NCI-H82 (cell line): ENCODE data around the gene COMP.
A peak's percentile ranks its signal among the peaks of the same experiment; 100 is the strongest.
"Not testable (repeated sequence)": the region's sequence is repeated elsewhere in the genome, so short reads cannot be mapped to it uniquely, and the experiment has no call there.

Experiments
- DNase-seq: peaks from one replicate; lab custom pipeline; 2025; lab: John Stamatoyannopoulos, UW

The COMP gene

DNA sequence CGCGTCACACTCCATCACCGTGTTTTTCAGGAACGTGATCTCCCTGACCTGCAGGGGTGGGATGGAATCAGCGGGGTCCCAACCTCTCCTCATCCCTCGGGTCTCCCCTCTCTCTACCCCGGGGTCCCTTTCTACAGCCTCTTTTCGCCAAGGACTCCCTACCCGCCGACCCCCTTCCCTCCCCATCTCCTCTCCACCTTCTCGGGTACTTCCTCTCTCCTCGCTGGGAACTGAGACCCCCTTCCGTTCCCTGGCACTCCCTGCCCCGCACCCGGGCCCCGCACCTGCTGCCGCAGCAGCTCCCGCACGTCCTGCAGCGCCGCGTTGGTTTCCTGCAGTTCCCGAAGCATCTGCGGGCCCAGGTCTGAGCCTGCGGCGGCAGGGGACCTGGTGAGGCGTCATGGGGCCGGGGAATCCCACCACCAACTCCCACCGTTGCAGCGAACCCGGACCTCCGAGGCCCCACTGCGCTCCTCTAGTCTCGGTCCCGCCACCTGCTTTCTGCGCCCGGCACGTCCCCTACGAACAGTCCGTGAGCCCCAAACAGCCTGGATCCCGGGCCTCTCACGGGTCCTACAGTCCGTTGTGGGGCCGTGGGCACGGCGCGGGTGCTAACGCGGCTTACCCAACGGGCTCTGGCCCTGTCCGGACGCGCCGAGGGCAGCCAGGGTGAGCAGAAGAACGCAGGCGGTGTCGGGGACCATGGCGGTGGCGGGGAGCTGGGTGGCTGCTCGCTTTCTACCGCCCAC, at the start of gene COMP:
TSS of gene COMP (minus strand) at position 740 of the 749 bp plus-strand sequence. CDS start at position 704, 36 bp downstream.
- DNase-seq: no peak

DNA sequence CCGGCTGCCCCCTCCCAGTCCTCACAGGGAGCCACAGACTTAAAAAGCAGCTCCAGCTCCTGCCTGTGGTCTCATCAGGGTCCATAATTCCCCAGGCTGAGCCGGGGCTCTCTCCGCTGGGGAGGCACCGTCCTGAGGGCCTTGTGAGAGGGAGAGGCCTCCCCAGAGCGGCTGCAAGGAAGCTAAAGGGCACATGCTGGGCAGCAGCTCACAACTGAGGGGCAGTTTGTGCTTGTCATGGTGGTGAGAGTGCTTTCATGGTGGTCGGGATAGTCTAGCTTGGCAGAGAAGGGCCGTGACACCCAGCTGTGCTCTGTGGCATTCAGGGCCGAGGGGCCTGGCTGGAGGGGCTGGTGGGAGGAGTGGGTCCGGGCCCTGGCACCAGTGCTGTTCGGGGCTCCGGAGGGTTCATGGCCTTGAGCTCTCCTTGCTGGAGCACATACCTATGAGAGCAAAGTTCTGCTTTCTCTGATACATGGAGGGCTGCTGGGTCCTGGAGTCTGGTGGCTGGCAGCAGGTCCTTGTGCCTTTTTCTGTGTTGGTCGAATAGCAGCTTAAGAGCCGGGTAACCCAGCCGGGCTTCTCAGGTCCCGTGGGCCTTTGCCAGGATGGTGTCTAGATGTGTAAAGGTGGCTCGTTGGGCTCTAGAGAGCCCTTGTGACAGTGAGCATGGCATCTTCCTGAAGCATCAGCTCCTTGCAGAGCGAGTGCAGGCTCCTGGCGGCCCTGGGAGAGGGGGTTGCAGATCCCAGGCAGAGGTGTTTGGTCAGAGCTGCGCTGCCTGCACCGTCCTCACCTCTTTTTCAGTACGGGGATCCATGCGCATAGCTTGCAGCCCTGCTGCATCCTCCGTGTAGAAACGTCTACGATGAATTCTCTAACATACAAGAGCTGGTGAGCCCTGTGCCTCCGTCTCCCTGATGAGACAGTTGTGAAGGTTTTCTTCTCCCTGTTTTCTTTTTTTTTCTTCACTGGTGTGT, 49.5 kb upstream of the COMP start:
- no peak for DNase-seq

DNA sequence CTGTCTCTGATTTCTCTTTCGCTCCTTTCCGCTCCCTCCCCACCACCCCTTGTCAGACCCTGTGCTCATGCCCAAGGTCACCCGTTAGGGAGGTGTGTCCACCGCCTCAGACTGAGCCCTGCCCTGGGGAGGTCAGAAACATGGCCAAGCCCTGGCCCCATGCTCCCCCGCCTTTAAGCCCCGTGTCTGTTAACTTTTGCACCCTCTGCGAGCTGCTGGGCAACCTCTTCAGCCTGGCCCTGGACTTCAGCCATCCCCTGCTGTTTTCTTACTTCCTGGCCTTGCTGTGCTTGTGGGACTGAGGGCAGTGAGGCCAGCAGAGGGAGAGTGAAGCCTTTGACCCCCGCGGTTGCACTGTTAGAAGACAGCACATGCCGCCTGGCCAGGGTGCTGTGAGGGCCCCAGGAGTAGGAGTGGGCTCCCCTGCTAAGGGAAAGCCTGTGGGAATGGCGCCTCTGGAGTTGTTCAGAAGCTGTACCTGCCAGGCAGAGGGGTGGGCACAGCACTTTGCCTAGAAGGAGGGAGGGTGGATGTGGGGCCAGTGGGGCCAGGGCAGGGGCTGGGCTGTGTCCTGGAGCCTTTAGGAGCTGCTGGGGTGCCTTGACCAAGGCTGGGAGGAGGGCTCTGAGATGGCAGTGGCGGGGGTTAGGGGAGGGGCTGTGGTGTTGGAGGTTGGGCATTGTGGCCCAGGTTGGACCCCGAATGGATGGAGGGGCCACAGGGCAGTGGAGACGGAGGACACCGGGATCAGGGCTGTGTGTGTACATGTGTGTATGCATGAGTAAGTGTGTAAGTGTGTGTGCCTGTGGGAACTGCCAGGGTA, 48.6 kb upstream of the COMP start:
- no peak for DNase-seq

DNA sequence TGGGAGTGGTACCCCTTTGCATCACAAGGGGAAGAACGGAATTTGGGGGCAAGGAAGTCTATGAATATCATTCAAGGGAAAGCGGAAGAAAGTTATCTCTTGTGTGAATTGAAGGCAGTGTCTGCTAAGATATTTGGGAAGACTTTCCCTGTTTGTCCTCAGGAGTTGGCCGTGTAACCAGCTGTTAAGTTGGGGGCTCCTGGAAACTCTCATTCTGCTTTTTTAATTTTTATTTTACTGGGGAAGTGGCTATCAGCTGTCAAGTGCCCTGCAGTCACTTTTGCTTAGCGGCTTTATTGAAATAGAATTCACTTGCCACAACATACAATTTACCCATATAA, 43.5 kb upstream of the COMP start:
- DNase-seq: no peak

DNA sequence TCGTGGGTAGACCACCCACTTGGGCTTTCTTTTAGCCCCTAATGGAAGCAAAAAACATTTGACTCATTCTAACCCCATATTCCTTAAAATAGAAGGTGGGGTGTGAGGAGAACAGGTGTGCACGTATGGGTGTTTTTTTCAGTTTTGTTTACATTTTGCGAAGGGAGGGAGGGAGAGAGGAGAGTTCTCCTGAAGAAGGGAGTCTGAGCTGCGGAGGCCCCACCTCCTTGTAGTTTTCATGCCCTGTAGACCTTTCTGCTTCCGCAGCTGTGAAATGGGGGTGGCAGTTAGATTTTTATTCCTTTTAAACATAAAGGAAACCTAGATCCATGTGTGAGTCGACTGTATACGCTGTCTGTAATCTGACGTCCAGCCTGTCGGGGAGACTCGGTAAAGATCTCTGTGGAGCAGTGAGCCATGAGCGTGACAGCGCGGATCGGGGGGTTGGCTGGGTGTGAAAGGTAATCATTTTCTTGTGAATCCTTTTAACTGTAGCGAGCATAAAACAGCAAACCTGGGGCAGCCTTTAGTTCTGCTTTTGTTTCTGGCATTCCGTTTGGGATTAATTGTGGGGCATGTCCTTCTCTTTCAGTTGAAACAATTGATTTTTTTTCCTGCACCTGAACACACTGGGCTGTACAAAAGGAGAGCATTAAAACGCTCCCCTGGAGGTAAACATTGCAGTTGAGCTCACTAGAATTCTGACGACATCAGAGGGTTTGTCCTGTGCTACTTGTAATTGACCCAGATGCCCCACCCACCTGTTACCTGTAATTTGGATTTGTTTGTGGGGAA, 42.9 kb upstream of the COMP start:
- no peak for DNase-seq

DNA sequence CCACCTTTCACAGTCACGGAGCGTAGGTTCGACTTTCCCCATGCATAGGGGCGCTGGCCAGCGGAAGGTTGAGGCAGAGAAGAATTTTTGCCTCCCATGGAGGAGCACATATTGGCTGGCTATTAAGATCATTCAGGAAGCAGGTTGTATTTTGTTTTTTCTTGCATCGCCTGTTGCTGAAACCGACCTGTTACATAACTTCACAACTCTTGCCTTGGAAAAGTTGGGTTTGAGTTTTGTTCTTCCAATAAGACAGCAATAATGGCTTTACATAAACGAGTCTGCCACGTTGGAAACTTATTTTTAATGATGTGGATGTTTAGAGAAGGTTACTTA, 42.0 kb upstream of the COMP start:
- DNase-seq: no peak

DNA sequence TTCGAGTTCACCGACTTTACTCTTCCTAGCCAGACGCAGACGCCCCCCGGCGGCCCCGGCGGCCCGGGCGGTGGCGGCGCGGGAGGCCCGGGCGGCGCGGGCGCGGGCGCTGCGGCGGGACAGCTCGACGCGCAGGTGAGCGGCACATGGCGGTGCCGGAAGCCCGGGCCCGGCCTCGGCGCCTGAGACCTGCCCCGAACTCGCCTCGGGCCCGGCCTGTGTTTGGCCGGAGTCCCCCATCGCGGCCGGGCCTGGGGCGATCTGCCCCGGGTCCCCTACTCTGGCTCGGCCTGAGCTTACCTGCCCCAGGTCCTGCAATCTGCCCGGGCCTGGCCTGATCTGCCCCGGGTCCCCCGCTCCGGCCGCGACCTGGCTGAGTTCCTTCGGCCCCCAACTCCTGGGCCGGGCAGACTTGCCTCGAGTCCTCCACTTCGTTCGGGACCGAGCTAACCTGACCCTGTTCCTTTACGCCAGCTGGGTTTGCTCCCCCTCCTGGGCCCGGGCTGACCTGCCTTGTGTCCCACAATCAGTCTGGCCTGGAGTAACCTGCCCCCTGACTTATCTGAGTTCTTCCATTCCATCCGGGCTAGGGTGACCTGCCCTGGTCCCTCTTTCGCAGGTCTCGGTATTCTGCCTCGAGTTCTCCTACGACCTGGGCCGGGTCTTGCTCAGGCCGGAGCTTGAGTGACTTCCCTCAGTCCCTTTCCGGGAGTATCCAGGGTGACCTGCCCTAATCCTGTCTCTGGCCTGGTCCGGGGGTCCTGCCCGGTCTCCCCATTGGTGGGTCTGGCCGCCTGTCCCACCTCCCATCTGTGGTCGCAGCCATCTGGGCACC, 41.4 kb upstream of the COMP start:
- DNase-seq: peak; percentile 46

DNA sequence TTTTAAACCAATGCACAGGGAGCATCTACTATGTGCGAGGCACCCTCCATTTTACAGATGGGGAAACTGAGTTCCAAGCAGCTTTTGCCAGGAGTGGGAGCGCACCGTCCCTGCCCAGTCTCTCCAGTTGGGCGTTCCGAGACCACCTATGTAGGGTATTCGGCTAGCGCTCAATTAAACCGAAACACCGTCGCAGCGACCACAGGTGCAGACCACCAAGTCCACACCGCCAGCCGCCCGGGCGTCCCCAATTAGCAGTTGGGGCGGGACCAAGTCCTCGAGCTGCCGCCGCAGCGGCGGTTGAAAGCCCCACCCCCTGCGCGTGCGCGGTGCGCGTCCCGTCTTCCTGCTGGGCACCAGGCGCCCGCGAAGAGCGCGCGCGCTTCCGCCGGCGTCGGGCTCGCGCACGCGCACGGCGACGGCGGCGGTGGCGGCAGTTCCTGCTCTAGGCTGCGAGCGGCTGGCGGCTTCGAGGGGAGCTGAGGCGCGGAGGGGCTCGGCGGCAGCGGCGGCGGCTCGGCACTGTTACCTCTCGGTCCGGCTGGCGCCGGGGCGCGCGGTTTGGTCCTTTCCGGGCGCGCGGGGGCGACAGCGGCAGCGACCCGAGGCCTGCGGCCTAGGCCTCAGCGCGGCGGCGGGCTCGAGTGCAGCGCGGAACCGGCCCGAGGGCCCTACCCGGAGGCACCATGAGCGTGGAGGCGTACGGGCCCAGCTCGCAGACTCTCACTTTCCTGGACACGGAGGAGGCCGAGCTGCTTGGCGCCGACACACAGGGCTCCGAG, 40.6 kb upstream of the COMP start, which contains the start of gene UPF1:
TSS of gene UPF1 (plus strand) at position 436 of the 782 bp plus-strand sequence. CDS start at position 687, 251 bp downstream.
- peak; percentile 98 for DNase-seq

DNA sequence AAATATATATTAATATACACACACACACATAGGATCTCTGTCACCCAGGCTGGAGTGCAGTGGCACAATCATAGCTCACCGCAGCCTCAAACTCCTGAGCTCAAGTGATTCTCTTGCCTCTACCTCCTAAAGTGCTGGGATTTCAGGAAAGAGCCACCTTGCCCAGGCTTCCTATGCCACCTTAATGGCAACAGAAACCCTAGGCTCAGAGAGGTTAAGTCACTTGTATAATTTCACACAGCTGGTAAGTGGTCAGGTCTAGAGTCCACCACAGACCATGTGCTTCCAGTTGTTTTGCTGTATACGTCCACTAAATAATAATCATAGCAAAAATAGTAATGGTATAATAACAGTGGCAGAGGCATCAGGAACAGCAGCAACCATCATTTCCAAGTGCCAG, 39.4 kb upstream of the COMP start:
- no peak for DNase-seq

DNA sequence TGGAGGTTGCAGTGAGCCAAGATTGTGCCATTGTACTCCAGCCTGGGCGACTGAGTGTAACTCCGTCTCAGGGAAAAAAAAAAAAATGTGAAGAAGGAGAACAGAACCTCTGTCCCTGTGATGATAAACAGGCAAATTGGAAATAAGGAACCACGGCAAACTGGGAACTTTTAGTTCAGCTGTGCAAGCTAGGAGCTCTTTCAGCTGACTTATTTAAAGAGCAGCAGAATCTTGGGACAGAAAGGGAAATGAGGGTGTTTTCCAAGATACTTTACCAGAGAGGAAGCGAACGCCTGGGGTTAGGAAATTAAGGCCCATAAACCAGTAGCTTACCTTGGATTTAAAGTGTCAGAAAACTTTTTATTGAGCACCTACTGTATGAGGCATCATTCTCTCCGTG, 37.7 kb upstream of the COMP start:
- DNase-seq: no peak

DNA sequence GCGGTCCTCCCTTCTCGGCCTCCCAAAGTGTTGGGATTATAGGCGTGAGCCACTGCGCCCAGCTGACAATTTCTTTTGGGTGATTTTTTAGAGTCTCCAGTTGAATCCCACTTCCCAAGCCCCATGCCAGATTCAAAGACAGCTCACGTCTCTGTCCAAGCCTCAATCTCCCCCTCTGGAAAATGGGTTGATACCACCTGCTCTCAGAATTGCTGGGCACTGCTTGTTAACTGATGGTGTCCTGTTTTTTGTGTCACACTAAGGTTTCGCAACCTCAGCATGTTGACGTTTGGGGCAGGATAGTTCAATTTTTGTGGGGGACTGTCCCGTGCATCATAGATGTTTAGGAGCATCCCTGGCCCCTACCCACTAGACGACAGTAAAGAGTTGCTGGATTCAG, 26.5 kb upstream of the COMP start:
- DNase-seq: no peak

DNA sequence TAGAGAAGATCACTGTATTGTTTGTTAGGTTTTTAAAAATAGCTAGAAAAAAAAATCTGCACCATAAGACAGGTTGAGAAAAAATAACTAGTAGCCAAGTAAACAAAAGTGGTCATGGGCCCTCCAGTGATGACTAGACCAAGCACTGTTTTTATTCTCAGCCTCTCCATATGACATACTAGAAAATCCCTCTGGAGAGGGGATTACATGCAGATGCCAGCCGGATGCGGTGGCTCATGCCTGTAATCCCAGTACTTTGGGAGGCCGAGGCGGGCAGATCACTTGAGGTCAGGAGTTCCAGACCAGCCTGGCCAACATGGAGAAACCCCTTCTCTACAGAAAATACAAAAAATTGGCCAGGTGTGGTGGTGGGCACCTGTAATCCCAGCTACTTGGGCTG, 25.5 kb upstream of the COMP start:
- peak; percentile 88 for DNase-seq

DNA sequence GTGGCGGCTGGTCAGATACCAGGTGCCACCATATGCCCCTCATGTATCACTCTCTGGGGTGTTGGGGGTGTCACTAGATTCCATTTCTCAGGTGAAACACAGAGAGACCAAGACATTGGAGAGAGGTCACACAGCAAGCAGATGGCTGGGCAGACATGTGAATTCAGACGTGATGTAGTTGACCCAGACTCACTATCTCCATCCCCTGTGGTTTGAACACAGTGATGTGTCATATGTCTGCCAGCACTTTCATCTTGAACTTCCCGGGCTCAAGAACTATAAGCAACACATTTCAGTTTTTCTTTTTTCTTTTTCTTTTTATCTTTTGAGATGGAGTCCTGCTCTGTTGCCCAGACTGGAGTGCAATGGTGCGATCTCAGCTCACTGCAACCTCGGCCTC, 24.6 kb upstream of the COMP start:
- no peak for DNase-seq

DNA sequence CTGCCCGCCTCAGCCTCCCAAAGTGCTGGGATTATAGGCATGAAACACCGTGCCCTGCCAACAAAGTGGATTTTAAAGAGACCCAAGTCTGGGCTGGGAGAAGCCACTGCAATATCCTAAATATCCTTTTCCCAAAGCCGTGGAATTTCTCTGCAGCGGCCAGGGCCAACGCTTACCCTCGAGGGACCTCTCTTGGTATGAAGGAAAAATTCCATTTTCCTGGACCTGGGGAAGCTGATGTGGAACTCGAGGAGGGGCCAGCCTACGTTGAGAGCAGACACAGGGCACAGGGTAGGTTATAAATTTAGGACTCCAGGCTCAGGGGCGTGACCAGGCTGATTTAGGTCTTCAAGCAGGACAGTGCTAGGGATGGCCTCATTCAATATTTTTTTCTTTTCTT, 23.0 kb upstream of the COMP start:
- no peak for DNase-seq

DNA sequence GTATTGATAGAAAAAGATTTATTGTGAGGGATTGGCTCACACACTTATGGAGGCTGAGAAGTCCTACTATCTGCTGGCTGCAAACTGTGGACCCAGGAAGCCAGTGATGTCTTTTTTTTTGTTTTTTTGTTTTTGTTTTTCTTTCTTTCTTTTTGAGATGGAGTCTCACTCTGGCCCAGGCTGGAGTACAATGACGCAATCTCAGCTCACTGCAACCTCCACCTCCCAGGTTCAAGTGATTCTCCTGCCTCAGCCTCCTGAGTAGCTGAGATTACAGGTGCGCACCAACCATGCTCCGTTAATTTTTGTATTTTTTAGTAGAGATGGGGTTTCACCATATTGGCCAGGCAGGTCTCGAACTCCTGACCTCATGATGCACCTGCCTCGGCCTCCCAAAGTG, 20.5 kb upstream of the COMP start:
- not testable (repeated sequence) for DNase-seq

DNA sequence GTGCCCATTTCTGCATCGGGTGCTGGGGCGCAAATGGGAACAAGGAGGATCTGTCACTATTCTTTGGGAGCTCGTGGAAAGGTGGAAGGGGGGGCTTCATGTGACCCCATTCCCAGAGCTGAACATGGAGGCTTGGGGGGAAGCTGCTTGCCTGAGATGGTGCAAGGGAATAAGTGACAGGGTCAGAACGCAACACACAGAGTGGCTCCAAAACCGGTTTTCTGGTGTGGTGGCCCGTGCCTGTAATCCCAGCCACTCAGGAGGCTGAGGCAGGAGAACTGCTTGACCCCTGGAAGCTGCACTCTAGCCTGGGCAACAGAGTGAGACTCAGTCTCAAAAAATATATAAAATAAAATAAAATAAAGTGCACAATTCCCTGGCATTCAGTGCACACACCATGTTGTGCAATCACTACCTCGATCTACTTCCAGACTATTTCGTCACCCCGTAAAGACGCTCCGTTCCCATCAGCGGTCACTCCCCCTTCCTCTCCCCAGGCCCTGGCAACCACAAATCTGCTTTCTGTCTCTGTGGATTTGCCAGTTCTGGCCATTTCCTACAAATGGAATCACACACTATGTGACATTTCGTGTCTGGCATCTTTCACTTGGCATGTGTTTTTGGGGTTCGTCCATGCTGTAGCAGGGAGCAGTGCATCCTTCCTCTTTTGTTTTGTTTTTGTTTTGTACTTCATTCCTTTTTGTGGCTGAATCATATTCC, 18.2 kb upstream of the COMP start:
- no peak for DNase-seq

DNA sequence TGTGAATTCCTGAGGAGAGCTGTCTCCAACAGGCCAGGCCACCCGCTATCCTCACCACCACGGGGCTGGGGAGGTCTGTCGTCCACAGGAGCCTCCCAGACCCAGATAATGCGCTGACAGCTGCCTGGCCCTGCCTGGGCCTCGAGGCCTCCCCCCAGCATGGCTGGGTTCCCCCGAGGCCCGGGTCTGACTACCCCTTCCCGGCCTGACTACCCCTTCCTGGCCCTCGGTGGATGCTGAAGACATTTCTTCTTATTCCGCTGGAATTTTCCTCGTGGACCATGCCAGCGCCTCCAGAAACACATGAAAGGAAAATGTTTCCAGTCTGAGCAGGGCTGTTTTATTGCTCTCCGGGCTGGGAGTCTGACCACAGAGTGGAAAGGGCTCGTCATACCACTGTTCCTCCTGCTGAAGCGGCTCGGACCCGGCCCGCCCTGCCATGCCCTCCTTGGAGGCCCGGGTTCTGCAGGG, 16.8 kb upstream of the COMP start:
- DNase-seq: no peak

DNA sequence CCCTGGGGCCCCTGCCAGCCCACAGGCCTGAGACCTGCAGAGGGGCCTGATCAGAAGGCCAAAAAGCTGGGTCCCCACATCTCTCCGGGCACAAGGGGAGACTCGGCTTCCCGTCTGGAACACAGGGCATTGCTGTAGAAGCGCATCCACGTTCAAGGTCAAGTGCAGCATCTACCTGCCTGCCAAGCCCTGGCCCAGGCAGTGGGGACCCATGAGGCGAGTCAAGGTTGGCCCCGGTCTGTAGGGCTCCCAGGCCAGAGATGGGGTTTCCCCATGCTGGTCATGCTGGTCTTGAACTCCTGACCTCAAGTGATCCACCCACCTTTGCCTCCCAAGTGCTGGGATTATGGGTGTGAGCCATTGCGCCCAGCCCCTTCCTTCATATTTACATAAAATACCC, 13.5 kb upstream of the COMP start:
- DNase-seq: no peak

DNA sequence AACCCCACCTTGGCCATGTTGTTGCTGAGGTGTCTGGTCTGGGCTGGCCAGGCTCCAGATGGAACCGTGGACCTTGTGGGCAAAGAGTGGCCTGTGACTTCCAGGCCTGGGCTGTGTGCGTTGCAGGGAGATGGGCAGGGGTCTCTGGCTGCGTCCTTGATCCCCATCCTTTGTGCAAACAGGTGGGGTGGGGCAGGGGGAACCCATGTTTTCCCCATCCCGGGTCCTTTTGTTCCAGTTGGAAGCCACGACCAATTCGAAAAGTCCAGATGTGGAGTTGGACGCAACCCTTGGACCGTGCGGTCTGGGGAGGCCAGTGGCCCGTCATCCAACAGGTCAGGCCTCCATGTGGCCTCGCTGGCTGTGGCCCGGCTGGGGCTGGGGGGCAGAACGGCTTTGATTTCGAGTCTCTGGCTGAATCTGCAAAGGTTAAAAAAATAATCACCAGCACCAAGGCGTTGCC, 13.1 kb upstream of the COMP start:
- no peak for DNase-seq
